Fibroblast of lung (primary cell): ENCODE measurements around the gene THSD7A.

Experiments
- CTCF ChIP-seq, 2 donors: IDR thresholded peaks in 1 of 2; conservative IDR thresholded peaks in 1 of 2; 1 replicate in 1 of 2; 2 replicates in 1 of 2; pipeline ENCODE4 v1.5.1; 2011 to 2012; ENCODE audit warnings: low read length in 2 of 2, control low read depth in 1 of 2, inconsistent platforms in 1 of 2, low read depth in 1 of 2, mild to moderate bottlenecking in 1 of 2
- EZH2 ChIP-seq: IDR thresholded peaks from 2 replicates; pipeline ENCODE4 v1.5.1; 2012; ENCODE audit warnings: low read length, control low read depth, mild to moderate bottlenecking; ENCODE audit errors: missing control alignments

- TF ChIP-seq CTCF (conservative IDR thresholded peaks at IDR 0.05 in 1 of 2, IDR thresholded peaks at IDR 0.05 in 1 of 2; ENCODE audit: low read depth in 1 of 2, low read length in 2 of 2) (no peak), EZH2 (no peak)
Observed at GRCh38 chr7:11830582-11831155, 1.3 kb downstream of the THSD7A start.
